GM18526 (cell line): ENCODE measurements around the gene TMEM91.

Source experiments
- POLR2A ChIP-seq: IDR thresholded peaks from 3 replicates; pipeline ENCODE4 v1.6.1; 2011; ENCODE audit not compliant: insufficient read length; ENCODE audit errors: extremely low read depth

TMEM91 gene

DNA sequence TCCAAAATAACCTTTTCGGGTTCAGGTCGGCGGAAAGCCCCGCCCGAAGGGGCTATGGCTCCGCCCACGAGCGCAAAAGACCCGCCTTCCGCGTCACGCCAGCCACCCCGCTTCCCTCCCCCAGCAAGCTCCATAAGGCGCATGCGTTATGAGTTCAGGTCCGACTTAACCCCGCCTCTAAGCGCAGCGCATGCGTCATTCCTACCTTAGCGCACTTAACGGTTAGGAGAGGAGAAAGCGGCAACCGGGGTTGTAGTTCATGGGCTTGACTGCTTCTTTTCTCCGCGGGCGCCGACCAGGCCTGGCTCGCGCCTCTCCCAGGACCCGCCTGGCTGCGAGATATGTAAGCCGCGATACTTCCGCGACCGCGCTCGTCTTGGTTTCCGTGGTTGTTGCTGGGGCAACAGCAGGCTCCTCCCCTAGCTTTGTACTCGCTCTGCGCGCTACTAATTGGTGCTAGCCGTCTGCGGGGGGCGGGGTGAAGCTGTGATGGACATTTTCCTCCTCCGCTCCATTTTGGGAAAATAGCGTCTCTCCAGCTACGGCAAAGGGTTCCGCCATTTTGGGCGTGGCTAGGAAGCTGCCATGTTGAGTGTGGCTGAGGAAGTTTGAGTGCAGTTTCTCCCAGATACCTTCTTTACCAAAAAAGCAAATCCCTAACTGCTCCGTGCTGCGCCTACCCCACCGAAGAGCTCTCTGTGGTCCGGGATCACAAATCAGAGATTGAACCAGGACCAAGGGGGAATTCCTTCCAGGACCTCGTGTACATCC is 12.4 kb upstream of the TMEM91 start, which contains the start of gene B9D2:
B9D2 (minus strand) TSS at position 397 of the 771 bp plus-strand sequence. CDS start 630 bp downstream, outside the sequence.
- TF ChIP-seq POLR2A = peak; percentile 79

GRCh38 chr19:41364524-41365391 is 11.6 kb upstream of the TMEM91 start:
- no peak for TF ChIP-seq POLR2A

DNA sequence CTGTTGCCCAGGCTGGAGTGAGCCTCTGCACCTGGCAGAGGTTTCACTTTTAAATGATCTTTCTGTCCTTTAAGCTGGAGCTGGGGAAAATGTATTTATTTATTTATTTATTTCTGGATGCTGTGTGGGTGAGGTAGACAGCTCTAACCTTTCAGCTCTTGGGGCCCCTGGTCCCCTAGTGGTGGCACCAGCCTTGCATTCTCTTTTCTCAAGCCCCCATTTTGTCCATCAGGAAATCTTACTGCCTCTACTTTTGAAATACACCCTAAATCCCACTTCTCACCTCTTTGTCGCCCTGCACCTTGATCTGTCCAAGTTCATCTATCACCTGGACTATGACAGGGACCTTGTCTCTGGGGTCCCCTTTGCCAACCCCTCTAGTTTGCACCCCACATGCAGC is 10.2 kb upstream of the TMEM91 start:
- no peak for TF ChIP-seq POLR2A

DNA sequence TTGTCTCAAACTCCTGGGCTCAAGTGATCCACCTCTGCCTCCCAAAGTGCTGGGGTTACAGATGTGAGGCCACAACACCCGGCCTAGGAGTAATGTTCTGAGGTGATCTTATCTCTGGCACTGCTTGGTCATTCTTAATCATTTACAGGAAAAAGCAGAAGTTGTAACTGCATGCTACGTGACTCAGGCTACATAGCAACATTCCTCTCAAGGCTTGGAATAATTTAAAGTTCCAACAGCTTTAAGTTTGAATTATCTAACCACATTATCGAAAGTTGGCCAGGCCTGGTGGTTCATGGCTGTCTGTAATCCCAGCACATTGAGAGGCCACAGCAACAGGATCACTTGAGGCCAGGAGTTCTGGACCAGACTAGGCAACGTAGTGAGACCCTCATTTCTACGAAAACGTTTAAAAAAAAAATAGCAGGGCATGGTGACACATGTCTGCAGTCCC is 8.5 kb upstream of the TMEM91 start:
- TF ChIP-seq POLR2A = no peak

GRCh38 chr19:41369769-41370168 is 6.6 kb upstream of the TMEM91 start:
- TF ChIP-seq POLR2A = no peak

GRCh38 chr19:41371541-41371940 is 4.8 kb upstream of the TMEM91 start:
- TF ChIP-seq POLR2A = no peak

- TF ChIP-seq POLR2A = no peak
These were observed 3.8 kb upstream of the TMEM91 start for GRCh38 chr19:41372501-41372900.

DNA sequence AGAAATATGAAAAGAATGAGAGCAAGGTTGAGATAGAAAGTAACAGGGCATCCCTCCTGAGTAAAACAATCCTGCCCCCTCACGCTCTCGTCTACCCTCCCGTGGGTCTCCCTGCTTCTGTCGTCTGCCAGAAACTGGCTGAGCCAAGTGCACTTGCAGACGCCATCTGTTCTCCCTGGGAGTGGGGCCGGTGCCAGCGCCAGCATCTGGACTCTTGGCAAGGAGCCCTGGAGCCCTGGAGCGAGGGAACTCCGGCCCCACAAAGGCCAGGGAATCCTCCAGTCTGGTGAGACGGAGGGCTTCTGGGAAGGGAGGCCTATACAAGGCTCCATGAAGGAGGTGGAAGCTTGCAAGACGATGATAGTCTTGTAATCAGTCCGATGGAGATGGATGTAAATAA is 2.3 kb upstream of the TMEM91 start:
- TF ChIP-seq POLR2A = no peak

DNA sequence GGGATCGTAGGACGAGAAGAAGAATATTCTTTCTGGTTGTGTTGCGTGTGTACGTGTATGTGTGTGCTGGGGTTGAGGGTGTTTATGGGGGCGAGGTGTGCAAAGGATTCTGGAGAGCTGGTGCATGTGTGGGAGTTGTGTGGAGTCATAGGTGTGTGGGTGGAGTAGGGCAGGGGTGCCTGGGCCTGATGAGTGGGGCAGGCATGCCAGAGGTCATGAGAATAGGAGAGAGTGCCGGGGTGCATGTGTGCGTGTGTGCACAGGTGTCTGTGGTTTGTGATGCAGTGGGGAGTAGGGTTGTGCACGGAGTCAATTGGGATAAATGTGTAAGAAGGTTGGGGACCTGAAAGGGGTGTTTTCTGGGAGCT is 649 bp downstream of the TMEM91 start:
- TF ChIP-seq POLR2A = no peak

DNA sequence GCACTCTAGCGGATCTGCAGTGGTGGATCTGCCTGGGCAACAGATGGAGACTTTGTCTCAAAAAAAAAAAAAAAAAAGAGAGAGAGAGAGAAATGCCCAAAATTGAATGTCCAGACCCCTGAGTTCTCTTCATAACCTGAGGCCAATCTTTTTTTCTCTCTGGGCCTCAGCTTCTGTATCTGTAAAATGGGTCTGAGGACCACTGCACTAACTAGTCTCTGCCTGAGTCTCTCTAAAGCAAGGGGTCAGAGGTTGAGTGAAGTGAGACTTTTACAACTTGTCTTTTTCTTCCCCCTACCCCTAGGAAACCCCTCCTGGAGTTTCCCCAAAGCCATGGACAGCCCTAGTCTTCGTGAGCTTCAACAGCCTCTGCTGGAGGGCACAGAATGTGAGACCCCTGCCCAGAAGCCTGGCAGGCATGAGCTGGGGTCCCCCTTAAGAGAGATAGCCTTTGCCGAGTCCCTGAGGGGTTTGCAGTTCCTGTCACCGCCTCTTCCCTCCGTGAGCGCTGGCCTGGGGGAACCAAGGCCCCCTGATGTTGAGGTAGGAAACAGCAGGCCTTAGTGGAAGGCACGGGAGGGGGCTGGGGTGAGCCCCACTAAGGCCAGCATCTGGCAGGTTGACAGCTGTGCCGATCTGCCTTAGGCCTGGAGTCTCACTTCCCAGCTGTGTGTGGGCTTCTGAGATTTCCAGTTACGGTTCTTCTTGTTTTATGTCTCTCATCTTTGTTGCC is 1.8 kb downstream of the TMEM91 start:
- no peak for TF ChIP-seq POLR2A

GRCh38 chr19:41384351-41384750 is 8.0 kb downstream of the TMEM91 start:
- no peak for TF ChIP-seq POLR2A

GRCh38 chr19:41386442-41386841 is 10.1 kb downstream of the TMEM91 start:
- no peak for TF ChIP-seq POLR2A

DNA sequence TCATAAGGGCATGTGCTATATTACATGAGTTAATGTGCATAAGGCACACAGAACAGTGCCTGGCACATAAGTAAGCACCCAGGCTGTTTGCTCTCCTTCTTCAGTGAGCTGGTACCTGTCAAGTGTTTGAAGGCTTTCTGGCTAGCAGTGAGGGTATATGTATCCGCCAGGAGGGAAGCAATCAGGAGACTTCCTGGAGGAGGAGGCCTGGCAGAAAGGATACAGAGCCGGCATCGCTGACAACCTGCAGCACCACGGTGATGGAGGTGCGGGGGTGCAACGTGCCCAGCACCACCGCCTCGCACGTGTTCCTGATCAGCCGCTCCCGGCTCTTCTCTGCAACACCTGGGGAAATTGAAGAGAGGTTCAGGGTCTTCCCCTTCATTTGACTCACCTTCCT is 15.3 kb downstream of the TMEM91 start:
- TF ChIP-seq POLR2A = no peak

DNA sequence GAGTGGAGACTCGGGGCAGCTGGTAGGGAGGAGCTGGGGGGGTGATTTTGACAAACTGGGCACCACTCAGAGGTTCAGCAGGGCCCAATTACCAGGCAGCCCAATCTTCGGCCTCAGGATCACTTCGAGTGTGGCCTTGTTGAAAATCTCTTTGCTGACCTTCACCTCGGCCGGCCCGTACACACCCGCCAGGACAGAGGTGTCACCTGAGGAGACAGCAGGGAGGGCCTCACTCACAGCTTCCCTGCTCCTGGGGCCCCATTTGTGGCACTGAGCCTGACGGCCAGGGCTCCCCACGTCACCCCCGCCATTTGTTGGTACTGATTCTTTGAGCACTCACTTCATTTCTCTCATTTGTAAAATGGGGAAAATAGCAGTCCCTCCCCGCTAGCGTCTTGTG is 16.4 kb downstream of the TMEM91 start:
- no peak for TF ChIP-seq POLR2A

- no peak for TF ChIP-seq POLR2A
These were observed 19.0 kb downstream of the TMEM91 start for GRCh38 chr19:41395355-41395754.

DNA sequence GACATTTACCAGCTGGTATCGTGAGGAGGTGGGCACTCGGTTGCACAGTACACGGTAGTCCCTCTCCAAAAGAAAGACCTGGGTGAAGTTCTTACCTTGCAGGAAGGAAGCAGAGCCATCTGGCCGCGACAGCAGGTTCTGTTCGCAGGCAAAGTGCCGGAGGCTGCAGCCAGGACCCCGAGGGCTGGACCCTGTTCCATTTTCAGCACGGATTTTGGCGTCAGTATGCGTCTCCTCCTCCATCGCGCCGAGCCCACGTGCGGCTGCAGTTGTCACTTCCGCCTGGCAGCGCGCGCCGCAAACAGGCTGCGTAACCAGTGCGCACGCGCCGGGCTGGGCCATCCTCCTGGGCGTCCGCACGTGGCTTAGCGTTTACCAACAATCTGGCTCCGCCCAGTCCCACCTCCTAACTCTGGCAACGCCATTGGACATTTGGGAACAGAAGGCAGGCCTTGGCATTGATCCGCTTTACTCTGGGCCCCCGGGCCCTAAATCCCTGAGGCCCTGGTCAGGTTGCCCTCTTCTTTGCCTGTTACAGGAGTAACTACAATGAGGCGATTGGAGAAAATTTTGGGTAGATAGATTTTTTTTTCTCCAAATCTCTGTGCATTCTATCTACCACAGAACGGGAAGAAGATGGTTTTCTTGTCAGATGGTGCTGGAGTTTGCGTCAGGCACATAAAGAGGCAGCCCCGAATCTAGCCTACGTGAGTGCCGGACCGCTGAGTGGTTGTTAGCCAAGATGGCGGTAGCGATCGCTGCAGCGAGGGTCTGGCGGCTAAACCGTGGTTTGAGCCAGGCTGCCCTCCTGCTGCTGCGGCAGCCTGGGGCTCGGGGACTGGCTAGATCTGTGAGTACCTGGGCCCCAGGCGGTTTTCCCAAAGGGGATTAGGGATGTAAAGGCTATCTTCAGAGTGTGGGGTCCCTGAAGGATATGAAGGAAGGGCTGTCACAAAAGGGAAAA is 21.0 kb downstream of the TMEM91 start, which contains the start of the genes BCKDHA and EXOSC5:
BCKDHA (plus strand) TSS at position 733 of the 964 bp plus-strand sequence; CDS start at position 743, 10 bp downstream.
EXOSC5 (minus strand) TSS at position 274 of the 964 bp plus-strand sequence; CDS start at position 243, 31 bp downstream.
- TF ChIP-seq POLR2A = peak; percentile 66
